A549 (cell line): ENCODE measurements around the gene UIMC1.

Source experiments
- RNF2 ChIP-seq: fragments of 200-600 bp; sonication (generic); IDR thresholded peaks from 2 replicates; pipeline ENCODE4 v1.6.1; 2016; ENCODE audit warnings: low read depth, mild to moderate bottlenecking, antibody characterized with exemption, moderate library complexity, borderline replicate concordance
- TF ChIP-seq, protein P1 (sequence below): IDR thresholded peaks from 2 replicates; pipeline ENCODE4 v1.6.1; 2012
- TF ChIP-seq, protein P2 (sequence below): fragments of >200 bp; sonication (Bioruptor Twin); formaldehyde crosslinking; IDR thresholded peaks from 3 replicates; pipeline ENCODE4 v1.5.1; 2016
- TF ChIP-seq, protein P3 (sequence below): fragments of 200-600 bp; sonication (generic); IDR thresholded peaks from 2 replicates; pipeline ENCODE4 v1.6.1; 2016; ENCODE audit warnings: antibody characterized with exemption, mild to moderate bottlenecking, moderate library complexity

DNA sequence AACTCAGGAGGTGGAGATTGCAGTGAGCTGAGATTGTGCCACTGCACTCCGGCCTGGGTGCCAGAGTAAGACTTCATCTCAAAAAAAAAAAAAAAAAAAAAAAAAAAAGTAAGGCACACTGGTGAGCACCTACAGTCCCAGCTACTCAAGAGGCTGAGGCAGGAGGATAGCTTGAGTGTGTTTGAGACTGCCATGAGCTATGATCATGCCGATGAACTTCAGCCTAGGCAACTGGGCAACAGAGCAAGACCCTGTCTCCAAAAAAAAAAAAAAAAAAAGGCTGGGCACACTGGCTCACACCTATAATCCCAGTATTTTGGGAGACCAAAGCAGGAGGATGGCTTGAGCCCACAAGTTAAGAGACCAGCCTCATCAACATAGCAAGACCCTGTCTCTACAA lies 20.3 kb downstream of the UIMC1 start:
- TF ChIP-seq, protein P1, sequence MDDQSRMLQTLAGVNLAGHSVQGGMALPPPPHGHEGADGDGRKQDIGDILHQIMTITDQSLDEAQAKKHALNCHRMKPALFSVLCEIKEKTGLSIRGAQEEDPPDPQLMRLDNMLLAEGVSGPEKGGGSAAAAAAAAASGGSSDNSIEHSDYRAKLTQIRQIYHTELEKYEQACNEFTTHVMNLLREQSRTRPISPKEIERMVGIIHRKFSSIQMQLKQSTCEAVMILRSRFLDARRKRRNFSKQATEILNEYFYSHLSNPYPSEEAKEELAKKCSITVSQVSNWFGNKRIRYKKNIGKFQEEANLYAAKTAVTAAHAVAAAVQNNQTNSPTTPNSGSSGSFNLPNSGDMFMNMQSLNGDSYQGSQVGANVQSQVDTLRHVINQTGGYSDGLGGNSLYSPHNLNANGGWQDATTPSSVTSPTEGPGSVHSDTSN, result no peak
- TF ChIP-seq, protein P2, sequence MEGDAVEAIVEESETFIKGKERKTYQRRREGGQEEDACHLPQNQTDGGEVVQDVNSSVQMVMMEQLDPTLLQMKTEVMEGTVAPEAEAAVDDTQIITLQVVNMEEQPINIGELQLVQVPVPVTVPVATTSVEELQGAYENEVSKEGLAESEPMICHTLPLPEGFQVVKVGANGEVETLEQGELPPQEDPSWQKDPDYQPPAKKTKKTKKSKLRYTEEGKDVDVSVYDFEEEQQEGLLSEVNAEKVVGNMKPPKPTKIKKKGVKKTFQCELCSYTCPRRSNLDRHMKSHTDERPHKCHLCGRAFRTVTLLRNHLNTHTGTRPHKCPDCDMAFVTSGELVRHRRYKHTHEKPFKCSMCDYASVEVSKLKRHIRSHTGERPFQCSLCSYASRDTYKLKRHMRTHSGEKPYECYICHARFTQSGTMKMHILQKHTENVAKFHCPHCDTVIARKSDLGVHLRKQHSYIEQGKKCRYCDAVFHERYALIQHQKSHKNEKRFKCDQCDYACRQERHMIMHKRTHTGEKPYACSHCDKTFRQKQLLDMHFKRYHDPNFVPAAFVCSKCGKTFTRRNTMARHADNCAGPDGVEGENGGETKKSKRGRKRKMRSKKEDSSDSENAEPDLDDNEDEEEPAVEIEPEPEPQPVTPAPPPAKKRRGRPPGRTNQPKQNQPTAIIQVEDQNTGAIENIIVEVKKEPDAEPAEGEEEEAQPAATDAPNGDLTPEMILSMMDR, result no peak
- no peak for TF ChIP-seq RNF2
- TF ChIP-seq, protein P3, sequence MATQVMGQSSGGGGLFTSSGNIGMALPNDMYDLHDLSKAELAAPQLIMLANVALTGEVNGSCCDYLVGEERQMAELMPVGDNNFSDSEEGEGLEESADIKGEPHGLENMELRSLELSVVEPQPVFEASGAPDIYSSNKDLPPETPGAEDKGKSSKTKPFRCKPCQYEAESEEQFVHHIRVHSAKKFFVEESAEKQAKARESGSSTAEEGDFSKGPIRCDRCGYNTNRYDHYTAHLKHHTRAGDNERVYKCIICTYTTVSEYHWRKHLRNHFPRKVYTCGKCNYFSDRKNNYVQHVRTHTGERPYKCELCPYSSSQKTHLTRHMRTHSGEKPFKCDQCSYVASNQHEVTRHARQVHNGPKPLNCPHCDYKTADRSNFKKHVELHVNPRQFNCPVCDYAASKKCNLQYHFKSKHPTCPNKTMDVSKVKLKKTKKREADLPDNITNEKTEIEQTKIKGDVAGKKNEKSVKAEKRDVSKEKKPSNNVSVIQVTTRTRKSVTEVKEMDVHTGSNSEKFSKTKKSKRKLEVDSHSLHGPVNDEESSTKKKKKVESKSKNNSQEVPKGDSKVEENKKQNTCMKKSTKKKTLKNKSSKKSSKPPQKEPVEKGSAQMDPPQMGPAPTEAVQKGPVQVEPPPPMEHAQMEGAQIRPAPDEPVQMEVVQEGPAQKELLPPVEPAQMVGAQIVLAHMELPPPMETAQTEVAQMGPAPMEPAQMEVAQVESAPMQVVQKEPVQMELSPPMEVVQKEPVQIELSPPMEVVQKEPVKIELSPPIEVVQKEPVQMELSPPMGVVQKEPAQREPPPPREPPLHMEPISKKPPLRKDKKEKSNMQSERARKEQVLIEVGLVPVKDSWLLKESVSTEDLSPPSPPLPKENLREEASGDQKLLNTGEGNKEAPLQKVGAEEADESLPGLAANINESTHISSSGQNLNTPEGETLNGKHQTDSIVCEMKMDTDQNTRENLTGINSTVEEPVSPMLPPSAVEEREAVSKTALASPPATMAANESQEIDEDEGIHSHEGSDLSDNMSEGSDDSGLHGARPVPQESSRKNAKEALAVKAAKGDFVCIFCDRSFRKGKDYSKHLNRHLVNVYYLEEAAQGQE, result no peak
